Bronchial epithelial cell (primary cell): ENCODE results near the gene RPS14. TPM values are rescaled to one million over a fixed set of nuclear protein-coding genes. Genes with fewer than 3 reads are reported as not detected.
"Not testable (repeated sequence)": the region's sequence is repeated elsewhere in the genome, so short reads cannot be mapped to it uniquely, and the experiment has no call there.

Experiments used
- DNase-seq: peaks from one replicate; pipeline ENCODE4 v3.0.0-alpha.2; 2010; ENCODE audit warnings: low read depth
- FAIRE-seq: peaks from 2 replicates; lab custom pipeline; 2011; peaks lifted over from hg19 to GRCh38; lab: Jason Lieb, UNC
- H3K27me3 ChIP-seq: 2 replicates; pipeline ENCODE4 v1.5.1; 2011; ENCODE audit warnings: low read length; ENCODE audit not compliant: control insufficient read depth, insufficient read depth
- H3K36me3 ChIP-seq: 2 replicates; pipeline ENCODE4 v1.5.1; 2011; ENCODE audit warnings: low read length; ENCODE audit not compliant: control insufficient read depth, insufficient read depth
- H3K4me3 ChIP-seq: 2 replicates; pipeline ENCODE4 v1.5.1; 2011; ENCODE audit warnings: mild to moderate bottlenecking, low read depth, low read length, control low read depth
- total RNA-seq: library from RNA; depleted of rRNA; stranded (reverse); fragments of >200 nt; gene quantifications from 2 replicates; pipeline ENCODE4 v1.2.1, GENCODE V29; 2014
- TF ChIP-seq, protein P1 (sequence below): IDR thresholded peaks from 2 replicates; pipeline ENCODE4 v1.5.1; 2011; ENCODE audit warnings: mild to moderate bottlenecking, moderate library complexity, low read length, control low read depth, inconsistent platforms; ENCODE audit not compliant: insufficient read depth, severe bottlenecking

The RPS14 gene
- total RNA-seq, 1 donor from 2014 or later, result 8,789 TPM

GRCh38 chr5:150428106-150428876 is 21.2 kb downstream of the RPS14 start:
- no peak for FAIRE-seq
- TF ChIP-seq, protein P1, sequence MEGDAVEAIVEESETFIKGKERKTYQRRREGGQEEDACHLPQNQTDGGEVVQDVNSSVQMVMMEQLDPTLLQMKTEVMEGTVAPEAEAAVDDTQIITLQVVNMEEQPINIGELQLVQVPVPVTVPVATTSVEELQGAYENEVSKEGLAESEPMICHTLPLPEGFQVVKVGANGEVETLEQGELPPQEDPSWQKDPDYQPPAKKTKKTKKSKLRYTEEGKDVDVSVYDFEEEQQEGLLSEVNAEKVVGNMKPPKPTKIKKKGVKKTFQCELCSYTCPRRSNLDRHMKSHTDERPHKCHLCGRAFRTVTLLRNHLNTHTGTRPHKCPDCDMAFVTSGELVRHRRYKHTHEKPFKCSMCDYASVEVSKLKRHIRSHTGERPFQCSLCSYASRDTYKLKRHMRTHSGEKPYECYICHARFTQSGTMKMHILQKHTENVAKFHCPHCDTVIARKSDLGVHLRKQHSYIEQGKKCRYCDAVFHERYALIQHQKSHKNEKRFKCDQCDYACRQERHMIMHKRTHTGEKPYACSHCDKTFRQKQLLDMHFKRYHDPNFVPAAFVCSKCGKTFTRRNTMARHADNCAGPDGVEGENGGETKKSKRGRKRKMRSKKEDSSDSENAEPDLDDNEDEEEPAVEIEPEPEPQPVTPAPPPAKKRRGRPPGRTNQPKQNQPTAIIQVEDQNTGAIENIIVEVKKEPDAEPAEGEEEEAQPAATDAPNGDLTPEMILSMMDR, result no peak
- Histone ChIP-seq H3K27me3 (no peaks in the 10 kb centered on the region), H3K36me3 (no peaks in the 10 kb centered on the region), H3K4me3 (no peak overlapping the region)
- no peak for DNase-seq

GRCh38 chr5:150426165-150426564 is 23.4 kb downstream of the RPS14 start:
- not testable (repeated sequence) for H3K4me3 ChIP-seq, H3K27me3 ChIP-seq, FAIRE-seq, H3K36me3 ChIP-seq, DNase-seq

DNA sequence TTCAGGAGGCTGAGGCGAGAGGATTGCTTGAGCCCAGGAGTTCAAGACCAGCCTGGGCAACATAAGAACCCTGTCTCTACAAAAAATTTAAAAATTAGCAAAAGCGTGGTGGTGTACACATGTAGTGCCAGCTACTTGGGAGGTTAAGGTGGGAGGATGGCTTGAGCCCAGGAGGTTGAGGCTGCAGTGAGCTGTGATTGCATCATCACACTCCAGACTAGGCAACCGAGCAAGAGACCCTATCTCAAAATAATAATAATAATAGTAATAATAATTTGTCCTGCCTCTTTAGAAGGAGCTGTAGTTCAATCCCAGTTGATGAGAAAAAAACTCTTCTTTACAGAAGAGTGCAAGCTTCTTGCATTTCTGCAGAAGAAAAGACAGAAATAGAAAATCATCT is 26.8 kb downstream of the RPS14 start:
- Histone ChIP-seq H3K4me3 (no peak overlapping the region), H3K27me3 (no peaks in the 10 kb centered on the region), H3K36me3 (no peaks in the 10 kb centered on the region)
- DNase-seq, result no peak
- TF ChIP-seq, protein P1, result no peak
- no peak for FAIRE-seq

GRCh38 chr5:150422075-150422474 is 27.5 kb downstream of the RPS14 start:
- TF ChIP-seq, protein P1, result no peak
- DNase-seq (no peak), FAIRE-seq (no peak)

DNA sequence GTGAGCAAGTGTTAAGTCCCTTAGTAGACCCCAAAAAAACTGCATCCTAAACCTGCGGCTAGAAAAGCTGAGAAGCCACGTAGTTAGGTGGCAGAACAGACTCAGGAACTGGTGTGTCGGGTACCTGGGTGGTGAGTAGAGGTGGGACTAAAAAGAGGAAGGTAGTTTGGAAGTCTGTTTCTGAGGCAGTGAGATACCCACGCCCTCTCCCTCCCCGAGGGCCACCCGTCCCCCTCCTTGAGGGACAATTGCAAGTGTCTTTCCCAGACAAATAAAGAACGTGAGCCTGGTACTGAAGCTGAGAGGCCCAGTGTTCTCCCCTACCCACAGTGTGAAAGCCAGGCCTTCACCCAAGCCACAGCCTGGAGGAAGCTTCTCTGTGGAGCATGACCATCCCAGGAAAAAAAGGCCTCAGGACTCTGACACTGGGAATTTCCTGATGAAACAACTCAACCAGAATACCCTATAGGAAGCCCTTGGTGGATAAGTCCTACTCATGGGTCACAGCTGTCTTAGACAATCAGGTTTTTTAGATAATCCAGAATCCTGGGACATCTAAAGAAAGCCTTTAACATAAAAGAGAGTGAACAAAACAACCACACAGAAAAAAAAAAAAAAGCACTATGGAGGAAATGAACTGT is 29.8 kb downstream of the RPS14 start:
- Histone ChIP-seq H3K36me3 (no peaks in the 10 kb centered on the region), H3K4me3 (no peak overlapping the region), H3K27me3 (no peaks in the 10 kb centered on the region)
- TF ChIP-seq, protein P1, result no peak
- DNase-seq (no peak), FAIRE-seq (no peak)

More at GRCh38 chr5:150422075-150422474, 27.5 kb downstream of the RPS14 start:
- H3K4me3 ChIP-seq, result no peak overlapping the region
- H3K36me3 ChIP-seq, result no peaks in the 10 kb centered on the region
- no peaks in the 10 kb centered on the region for H3K27me3 ChIP-seq

DNA sequence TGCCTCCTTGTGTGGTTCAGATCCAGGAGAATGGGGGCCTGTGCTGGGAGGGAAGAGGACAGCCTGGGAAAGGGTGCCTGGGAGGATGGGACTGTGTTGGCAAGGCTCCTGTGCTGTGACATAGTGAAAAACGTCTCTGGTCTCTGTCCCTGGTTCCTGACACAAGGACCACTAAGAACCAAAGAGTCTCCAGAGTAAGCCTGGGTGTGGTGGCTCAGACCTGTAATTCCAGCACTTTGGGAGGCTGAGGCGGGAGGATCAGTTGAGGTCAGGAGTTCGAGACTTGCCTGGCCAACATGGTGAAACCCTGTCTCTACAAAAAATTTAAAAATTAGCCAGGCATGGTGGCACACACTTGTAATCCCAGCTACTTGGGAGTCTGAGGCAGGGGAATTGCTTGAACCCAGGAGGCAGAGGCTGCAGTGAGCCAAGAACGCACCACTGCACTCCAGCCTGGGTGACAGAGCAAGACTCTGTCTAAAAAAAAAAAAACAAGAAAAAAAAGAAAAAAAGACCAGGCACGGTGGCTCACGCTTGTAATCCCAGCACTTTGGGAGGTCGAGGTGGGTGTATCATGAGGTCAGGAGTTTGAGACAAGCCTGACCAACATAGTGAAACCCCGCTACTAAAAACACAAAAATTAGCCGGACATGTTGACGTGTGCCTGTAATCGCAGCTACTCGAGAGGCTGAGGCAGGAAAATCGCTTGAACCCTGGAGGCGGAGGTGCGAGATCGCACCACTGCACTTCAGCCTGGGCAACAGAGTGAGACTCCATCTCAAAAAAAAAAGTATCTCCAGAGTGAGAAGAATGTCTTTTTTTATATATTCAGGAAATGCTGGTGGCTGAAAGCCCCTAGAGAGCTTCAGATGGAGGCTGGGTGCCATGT is 35.4 kb downstream of the RPS14 start:
- H3K36me3 ChIP-seq, H3K4me3 ChIP-seq, H3K27me3 ChIP-seq, DNase-seq, FAIRE-seq: not testable (repeated sequence)
